NT2/D1 (cell line): Measurements from ENCODE around the gene ITSN1.

ENCODE experiments used
- YY1 ChIP-seq: IDR thresholded peaks from 2 replicates; pipeline ENCODE4 v1.6.1; 2011; ENCODE audit not compliant: insufficient read length, insufficient read depth
- ZNF274 ChIP-seq: IDR thresholded peaks from 2 replicates; pipeline ENCODE4 v1.6.1; 2011; ENCODE audit warnings: mild to moderate bottlenecking, low read depth, low read length

GRCh38 chr21:33754481-33754880 lies 112.2 kb downstream of the ITSN1 start:
- no peak for TF ChIP-seq ZNF274
- no peak for TF ChIP-seq YY1
